Activated CD4-positive, alpha-beta T cell treated with anti-CD3 and anti-CD28 coated beads for 36 hours (primary cell): ENCODE data around the gene CYSRT1. TPM values are rescaled to one million over a fixed set of nuclear protein-coding genes. Genes with fewer than 3 reads are reported as not detected.

Source experiments
- ATAC-seq: fragments of 200-7000 bp; cut with Tn5 transposase; one replicate; pipeline ENCODE4 v1.10.0; 2021; ENCODE audit warnings: mild to moderate bottlenecking, moderate library complexity
- CTCF ChIA-PET: fragments of 350-600 bp; sonication (Branson Sonifier 250); formaldehyde crosslinking; loops from one replicate; lab custom pipeline; 2021; ENCODE audit warnings: antibody characterized with exemption; lab: Charles Lee
- POLR2A ChIA-PET: fragments of 350-600 bp; sonication (Branson Sonifier 250); formaldehyde crosslinking; loops from one replicate; lab custom pipeline; 2021; ENCODE audit warnings: antibody characterized with exemption, inconsistent platforms; lab: Charles Lee
- DNase-seq: peaks from one replicate; pipeline ENCODE4 v3.0.0-alpha.2; 2020
- H3K27ac Mint-ChIP-seq: one replicate; pipeline ENCODE4 v1.8.0; 2021; ENCODE audit warnings: mixed read lengths
- H3K27me3 Mint-ChIP-seq: one replicate; pipeline ENCODE4 v1.8.0; 2021; ENCODE audit warnings: mixed read lengths
- H3K36me3 Mint-ChIP-seq: one replicate; pipeline ENCODE4 v1.8.0; 2021; ENCODE audit warnings: low read depth, mixed read lengths
- H3K4me1 Mint-ChIP-seq: one replicate; pipeline ENCODE4 v1.8.0; 2021; ENCODE audit warnings: mixed read lengths
- H3K4me3 Mint-ChIP-seq: one replicate; pipeline ENCODE4 v1.8.0; 2021; ENCODE audit warnings: mild to moderate bottlenecking, moderate library complexity, mixed read lengths
- H3K9me3 Mint-ChIP-seq: one replicate; pipeline ENCODE4 v1.8.0; 2021; ENCODE audit warnings: low read depth, mixed read lengths
- intact Hi-C, 2 experiments: fragments of 100-400 bp; cut with DNase I in 1 of 2; cut with micrococcal nuclease in 1 of 2; formaldehyde crosslinking; loops; one replicate each; pipeline versions ENCODE4 v1.14.2 to v1.15.1; 2022 to 2024; cut with DNase I, micrococcal nuclease
- total RNA-seq, 2 experiments: library from RNA; stranded (reverse); gene quantifications; one replicate each; pipeline ENCODE4 v1.2.3, GENCODE V29; 2021

Gene CYSRT1
- total RNA-seq, 2 experiments from 2014 or later: 0.23 to 0.42 TPM

DNA sequence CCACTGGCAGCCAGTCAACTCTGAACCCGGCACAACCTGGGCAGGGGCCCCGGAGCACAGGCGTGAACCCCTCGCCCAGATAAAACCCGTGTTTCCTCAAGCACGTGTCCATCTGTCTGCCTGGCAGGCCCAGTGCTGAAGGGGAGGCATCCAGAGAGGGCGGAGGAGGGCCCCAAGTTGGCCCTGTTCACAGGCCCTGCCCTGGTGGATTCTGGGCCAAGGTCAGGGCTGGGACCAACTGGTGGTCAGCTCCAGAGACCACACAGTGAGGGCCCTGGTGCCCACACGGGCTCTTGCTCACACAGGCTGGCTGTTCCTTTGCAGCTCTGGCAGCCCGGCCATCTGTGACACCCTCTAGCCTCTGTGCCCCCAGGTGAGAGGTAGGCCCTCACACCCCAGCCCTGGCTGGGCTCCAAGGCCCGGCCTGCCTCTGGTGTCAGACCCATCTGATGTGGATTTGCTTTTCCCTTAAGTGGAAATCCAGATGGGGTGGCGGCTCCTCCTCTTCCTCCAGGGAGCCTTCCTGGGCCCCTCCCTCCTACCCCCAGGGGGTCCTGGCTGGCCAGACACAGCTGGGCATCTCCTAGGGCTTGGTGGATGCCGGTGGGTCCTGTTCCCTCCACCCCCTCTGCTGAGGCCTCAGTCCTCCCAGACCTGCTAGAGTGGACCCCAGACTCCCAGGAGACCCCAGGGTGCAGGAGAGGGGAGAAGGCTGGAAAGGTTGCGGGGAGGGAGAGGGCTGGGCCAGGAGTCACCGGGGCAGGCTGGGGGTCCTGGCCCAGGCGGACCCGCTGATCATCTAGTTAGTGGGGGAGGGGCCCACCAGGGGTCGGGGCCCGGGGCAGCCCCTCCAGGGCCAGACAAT lies 25.6 kb downstream of the CYSRT1 start:
- DNase-seq (no peak), ATAC-seq (no peak)
- H3K27ac Mint-ChIP-seq: no peak overlapping the region
- ChIA-PET CTCF (no interaction called here), POLR2A (no interaction called here)
- H3K9me3 Mint-ChIP-seq: no peaks in the 10 kb centered on the region
- no peak overlapping the region for H3K4me3 Mint-ChIP-seq
- no peaks in the 10 kb centered on the region for H3K27me3 Mint-ChIP-seq
- intact Hi-C loops: no loop called here
- H3K4me1 Mint-ChIP-seq: peaks cover 5% of the 10 kb centered on the region
- no peaks in the 10 kb centered on the region for H3K36me3 Mint-ChIP-seq

- Mint-ChIP-seq H3K9me3 (no peaks in the 10 kb centered on the region), H3K36me3 (no peaks in the 10 kb centered on the region)
- CTCF ChIA-PET: no interaction called here
Observed at GRCh38 chr9:137251194-137251461, 26.2 kb downstream of the CYSRT1 start, which contains the start of gene STPG3. Gene STPG3 (plus strand): TSS chr9:137251286. CDS start chr9:137251287, 1 bp downstream.

DNA sequence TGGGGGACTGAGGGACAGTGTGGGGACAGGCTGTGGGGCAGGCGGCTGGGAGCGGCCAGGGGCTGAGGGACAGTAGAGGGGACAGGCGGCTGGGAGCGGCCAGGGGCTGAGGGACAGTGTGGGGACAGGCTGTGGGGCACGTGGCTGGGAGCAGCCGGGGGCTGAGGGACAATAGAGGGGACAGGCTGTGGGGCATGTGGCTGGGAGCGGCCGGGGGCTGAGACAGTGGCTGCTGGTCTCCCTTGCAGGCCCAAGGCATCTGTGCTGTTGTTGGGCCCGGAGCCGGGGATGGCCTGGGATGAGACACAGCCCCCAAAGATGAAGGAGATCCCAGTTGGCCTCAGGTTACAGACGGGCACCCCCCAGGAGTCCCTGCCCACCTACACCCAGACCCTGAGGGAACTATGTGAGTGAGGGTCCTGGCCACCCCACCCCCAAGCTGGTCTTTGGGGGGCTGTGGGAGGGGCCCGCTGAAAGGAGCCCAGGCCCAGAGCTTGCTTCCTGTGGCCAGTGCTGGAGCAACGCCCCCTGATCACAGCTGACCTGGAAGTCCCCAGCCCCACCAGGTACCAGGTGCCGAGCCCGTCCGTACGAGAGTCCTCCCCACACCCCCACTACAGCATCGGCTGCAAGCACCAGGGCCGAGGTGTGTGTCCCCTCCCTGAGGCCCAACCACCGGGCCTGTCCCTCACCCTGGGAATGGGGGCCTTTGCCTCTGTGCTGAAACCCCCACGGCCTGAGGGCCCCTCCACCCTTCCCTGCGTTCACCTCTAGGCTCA lies 26.7 kb downstream of the CYSRT1 start:
- Mint-ChIP-seq H3K27me3 (no peaks in the 10 kb centered on the region), H3K36me3 (peaks cover 3% of the 10 kb centered on the region), H3K9me3 (no peaks in the 10 kb centered on the region), H3K4me1 (peaks cover 12% of the 10 kb centered on the region), H3K4me3 (no peak overlapping the region), H3K27ac (no peak overlapping the region)
- no peak for DNase-seq
- CTCF ChIA-PET: no interaction called here
- intact Hi-C loops: no loop called here
- POLR2A ChIA-PET: interaction anchor here (0.6 kb wide), 1 partner anchor 436 kb away, joined by 4 read pairs; no protein-coding TSS in a partner anchor
- ATAC-seq: no peak

More at GRCh38 chr9:137251194-137251461, 26.2 kb downstream of the CYSRT1 start, which contains the start of gene STPG3:
- DNase-seq (no peak), ATAC-seq (no peak)
- Mint-ChIP-seq H3K27me3 (no peaks in the 10 kb centered on the region), H3K4me1 (peaks cover 7% of the 10 kb centered on the region), H3K27ac (no peak within 1 kb of the TSS), H3K4me3 (no peak within 1 kb of the TSS)
- POLR2A ChIA-PET: no interaction called here
- intact Hi-C loops: no loop called here

- intact Hi-C loops: no loop called here
- peaks cover 9% of the 10 kb centered on the region for H3K36me3 Mint-ChIP-seq
- POLR2A ChIA-PET: interaction anchor here (0.6 to 3.2 kb wide), 3 partner anchors 9 to 437 kb away, joined by 4 to 31 read pairs (median 13); partner anchors contain the start of gene TUBB4B
Observed at GRCh38 chr9:137252555-137253506, 27.9 kb downstream of the CYSRT1 start.

GRCh38 chr9:137253717-137254623 lies 29.0 kb downstream of the CYSRT1 start:
- Mint-ChIP-seq H3K4me1 (peaks cover 18% of the 10 kb centered on the region), H3K4me3 (peak overlapping the region; percentile 87), H3K27ac (peak overlapping the region; percentile 47), H3K9me3 (no peaks in the 10 kb centered on the region), H3K27me3 (no peaks in the 10 kb centered on the region), H3K36me3 (peaks cover 9% of the 10 kb centered on the region)
- POLR2A ChIA-PET: interaction anchor here (1.2 to 3.2 kb wide), 4 partner anchors 10 to 50 kb away, joined by 3 to 31 read pairs (median 9); partner anchors contain the start of gene TUBB4B
- ATAC-seq (no peak), DNase-seq (no peak)
- CTCF ChIA-PET: interaction anchor here (0.9 to 1.5 kb wide), 4 partner anchors 12 to 169 kb away, joined by 3 to 6 read pairs (median 5); partner anchors contain the start of genes EXD3, NOXA1 and TPRN
- intact Hi-C loops: loop anchor here in 1 of 2 experiments (2.0 kb wide), 1 partner anchor 771 kb away; the partner anchor contains the start of gene SEC16A

More at GRCh38 chr9:137252555-137253506, 27.9 kb downstream of the CYSRT1 start:
- Mint-ChIP-seq H3K4me1 (peaks cover 18% of the 10 kb centered on the region), H3K27me3 (no peaks in the 10 kb centered on the region), H3K4me3 (no peak overlapping the region), H3K9me3 (no peaks in the 10 kb centered on the region), H3K27ac (no peak overlapping the region)
- no peak for DNase-seq
- CTCF ChIA-PET: no interaction called here
- no peak for ATAC-seq

GRCh38 chr9:137254624-137255447 lies 29.9 kb downstream of the CYSRT1 start, which contains the start of gene NELFB:
Gene NELFB (plus strand): TSS chr9:137255327.
- POLR2A ChIA-PET: interaction anchor here (1.2 to 3.2 kb wide), 4 partner anchors 11 to 51 kb away, joined by 3 to 31 read pairs (median 9); partner anchors contain the start of gene TUBB4B

DNA sequence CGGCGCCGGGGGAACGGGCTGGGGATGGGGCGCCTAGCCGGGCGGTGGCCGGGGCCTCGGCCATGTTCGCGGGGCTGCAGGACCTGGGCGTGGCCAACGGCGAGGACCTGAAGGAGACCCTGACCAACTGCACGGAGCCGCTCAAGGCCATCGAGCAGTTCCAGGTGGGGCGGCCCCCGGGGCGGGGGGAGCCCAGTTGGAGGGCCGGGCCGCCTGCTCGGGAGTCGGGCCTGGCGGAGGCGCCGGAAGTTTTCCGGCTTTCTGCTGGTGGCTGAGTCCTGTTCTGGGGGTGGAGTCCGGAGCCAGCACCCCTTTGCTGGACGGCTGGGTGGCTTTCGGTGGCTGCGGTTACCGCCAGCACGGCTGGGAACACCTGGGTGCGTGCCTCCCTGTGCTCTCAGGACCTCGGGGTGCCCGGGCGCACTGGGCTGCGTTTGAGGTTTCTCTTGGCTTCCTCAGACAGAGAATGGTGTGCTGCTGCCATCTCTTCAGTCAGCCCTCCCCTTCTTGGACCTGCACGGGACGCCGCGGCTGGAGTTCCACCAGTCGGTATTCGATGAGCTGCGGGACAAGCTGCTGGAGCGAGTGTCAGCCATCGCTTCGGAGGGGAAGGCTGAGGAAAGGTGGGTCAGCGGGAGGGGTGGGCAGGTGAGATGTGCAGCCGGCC lies 30.6 kb downstream of the CYSRT1 start:
- DNase-seq: peak; percentile 55
- Mint-ChIP-seq H3K4me1 (peaks cover 18% of the 10 kb centered on the region), H3K9me3 (no peaks in the 10 kb centered on the region), H3K27ac (peak overlapping the region; percentile 81), H3K27me3 (no peaks in the 10 kb centered on the region), H3K36me3 (peaks cover 9% of the 10 kb centered on the region), H3K4me3 (peak overlapping the region; percentile 87)
- no peak for ATAC-seq
- CTCF ChIA-PET: interaction anchor here (0.6 to 1.5 kb wide), 7 partner anchors 10 to 502 kb away, joined by 3 to 6 read pairs (median 3); partner anchors contain the start of gene TPRN
- intact Hi-C loops: loop anchor here (1.0 to 2.0 kb wide), 11 partner anchors 14 to 773 kb away; partner anchors contain the start of genes TUBB4B (in 2 of the 2), ANAPC2 (in 1 of the 2), EXD3 (in 1 of the 2) and FBXW5 (in 1 of the 2)
- POLR2A ChIA-PET: interaction anchor here (0.7 to 3.2 kb wide), 6 partner anchors 12 to 51 kb away, joined by 3 to 31 read pairs (median 5); partner anchors contain the start of gene TUBB4B

More at GRCh38 chr9:137254624-137255447, 29.9 kb downstream of the CYSRT1 start, which contains the start of gene NELFB:
- intact Hi-C loops: loop anchor here (1.0 to 2.0 kb wide), 11 partner anchors 14 to 772 kb away; partner anchors contain the start of genes TUBB4B (in 2 of the 2), ANAPC2 (in 1 of the 2), EXD3 (in 1 of the 2) and FBXW5 (in 1 of the 2)
- DNase-seq (peak; percentile 97), ATAC-seq (peak; percentile 94)
- Mint-ChIP-seq H3K27ac (peak within 1 kb of the TSS; percentile 81), H3K27me3 (no peaks in the 10 kb centered on the region), H3K9me3 (no peaks in the 10 kb centered on the region), H3K4me3 (peak within 1 kb of the TSS; percentile 87), H3K4me1 (peaks cover 18% of the 10 kb centered on the region), H3K36me3 (peaks cover 9% of the 10 kb centered on the region)
- CTCF ChIA-PET: interaction anchor here (0.6 to 1.5 kb wide), 5 partner anchors 12 to 501 kb away, joined by 3 to 6 read pairs (median 5); partner anchors contain the start of genes EXD3, NOXA1 and TPRN

DNA sequence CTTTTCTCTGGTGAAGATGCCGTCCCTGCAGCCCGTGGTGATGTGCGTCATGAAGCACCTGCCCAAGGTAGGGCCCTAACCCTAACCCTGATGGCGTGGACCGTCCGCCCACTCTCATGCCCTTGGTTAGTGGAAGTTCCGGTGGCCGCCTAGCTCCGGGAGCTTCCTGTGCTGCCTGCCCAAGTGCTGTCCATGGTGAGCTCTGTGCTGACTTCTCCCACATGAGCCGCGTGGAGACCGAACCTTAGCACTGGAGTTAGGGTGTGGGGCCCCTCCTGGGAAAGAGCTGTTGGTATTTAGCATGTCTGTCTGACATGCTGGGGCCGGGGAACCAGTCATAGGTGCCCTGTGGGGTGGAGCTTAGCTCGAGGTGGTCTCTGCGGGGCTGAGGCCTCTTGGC lies 31.4 kb downstream of the CYSRT1 start:
- no peak overlapping the region for H3K27ac Mint-ChIP-seq
- no peaks in the 10 kb centered on the region for H3K27me3 Mint-ChIP-seq
- no peak for DNase-seq
- H3K4me1 Mint-ChIP-seq: peaks cover 18% of the 10 kb centered on the region
- ChIA-PET POLR2A (interaction anchor here (0.7 to 1.6 kb wide), 2 partner anchors 14 to 16 kb away, joined by 3 to 5 read pairs; partner anchors contain the start of gene TUBB4B), CTCF (interaction anchor here (0.5 to 1.4 kb wide), 8 partner anchors 9 to 489 kb away, joined by 3 to 5 read pairs (median 3); no protein-coding TSS in a partner anchor)
- H3K36me3 Mint-ChIP-seq: peaks cover 9% of the 10 kb centered on the region
- H3K9me3 Mint-ChIP-seq: no peaks in the 10 kb centered on the region
- H3K4me3 Mint-ChIP-seq: peak overlapping the region; percentile 87
- intact Hi-C loops: no loop called here
- no peak for ATAC-seq
